ENCODE data around the gene PRLH.
"Not testable (repeated sequence)": the region's sequence is repeated elsewhere in the genome, so short reads cannot be mapped to it uniquely, and the experiment has no call there.

PRLH gene

GRCh38 chr2:237594514-237594871 lies 28.1 kb downstream of the PRLH start:
- DNase-seq: peak in 3 of 10 donors; percentile 18 to 40 (median 36)
- intact Hi-C loops (cut with DNase I): no loop called here

DNA sequence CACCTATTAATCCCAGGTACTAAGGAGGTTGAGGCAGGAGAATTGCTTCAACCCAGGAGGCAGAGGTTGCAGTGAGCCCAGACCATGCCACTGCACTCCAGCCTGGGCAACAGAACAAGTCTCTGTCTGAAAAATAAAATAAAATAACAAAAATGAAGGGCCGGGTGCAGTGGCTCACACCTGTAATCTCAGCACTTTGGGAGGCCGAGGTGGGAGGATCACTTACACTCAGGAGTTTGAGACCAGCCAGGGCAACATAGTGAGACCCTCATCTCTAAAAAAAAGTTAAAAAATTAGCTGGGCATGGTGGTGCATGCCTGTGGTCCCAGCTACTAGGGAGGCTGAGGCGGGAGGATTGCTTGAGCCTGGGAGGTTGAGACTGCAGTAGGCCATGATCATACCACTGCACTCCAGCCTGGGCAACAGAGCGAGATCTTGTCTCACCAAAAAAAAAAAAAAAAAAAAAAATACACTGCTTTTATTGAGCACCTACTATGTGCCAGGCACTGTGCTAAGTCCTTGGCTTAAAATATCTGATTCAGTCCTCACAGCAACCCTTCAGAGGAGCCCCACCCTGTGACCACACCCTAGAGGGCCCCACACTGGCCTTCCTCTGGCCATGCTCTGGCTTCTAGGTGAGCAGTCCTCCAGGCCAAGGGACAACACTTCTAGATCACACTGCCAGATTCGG lies 29.6 kb downstream of the PRLH start:
- intact Hi-C loops (cut with DNase I): not testable (repeated sequence)

DNA sequence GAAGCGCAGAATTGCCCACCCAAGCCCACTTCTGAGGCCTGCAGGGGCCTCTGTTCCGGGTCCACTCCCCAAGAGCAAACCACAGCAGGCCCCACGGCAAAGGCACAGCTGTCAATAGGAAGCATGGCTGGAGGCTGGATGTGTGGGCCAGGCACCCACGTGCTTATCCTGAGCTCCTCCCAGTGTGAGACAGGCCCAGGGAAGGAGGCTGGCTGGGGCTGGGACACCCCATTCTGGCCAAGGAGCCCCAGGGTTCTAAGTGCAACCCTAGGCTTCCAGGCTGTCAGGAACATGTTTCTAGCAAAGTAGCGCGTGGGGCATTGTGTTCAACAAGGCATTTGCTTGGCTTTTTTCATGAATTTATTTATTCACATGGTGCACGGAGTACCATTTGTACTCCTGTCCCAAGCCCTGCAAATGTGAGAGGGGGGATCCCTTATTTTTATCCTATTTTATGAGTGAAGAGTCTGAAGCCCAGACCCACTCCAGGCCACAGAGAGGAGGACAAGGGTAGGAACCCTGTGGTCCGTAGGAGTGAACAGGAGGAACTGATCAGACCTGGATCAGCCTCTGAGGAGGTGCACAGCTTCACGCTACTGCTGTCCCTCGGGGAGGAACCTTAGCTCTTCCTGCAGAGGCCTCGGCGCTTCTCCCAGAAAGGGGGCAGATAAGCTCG lies 30.3 kb downstream of the PRLH start:
- intact Hi-C loops (cut with DNase I): no loop called here
- DNase-seq: peak in 2 of 10 donors; percentile 51 to 65

More for the DNA sequence above, 29.6 kb downstream of the PRLH start:
- DNase-seq: peak in 2 of 10 donors; percentile 5 to 34

DNA sequence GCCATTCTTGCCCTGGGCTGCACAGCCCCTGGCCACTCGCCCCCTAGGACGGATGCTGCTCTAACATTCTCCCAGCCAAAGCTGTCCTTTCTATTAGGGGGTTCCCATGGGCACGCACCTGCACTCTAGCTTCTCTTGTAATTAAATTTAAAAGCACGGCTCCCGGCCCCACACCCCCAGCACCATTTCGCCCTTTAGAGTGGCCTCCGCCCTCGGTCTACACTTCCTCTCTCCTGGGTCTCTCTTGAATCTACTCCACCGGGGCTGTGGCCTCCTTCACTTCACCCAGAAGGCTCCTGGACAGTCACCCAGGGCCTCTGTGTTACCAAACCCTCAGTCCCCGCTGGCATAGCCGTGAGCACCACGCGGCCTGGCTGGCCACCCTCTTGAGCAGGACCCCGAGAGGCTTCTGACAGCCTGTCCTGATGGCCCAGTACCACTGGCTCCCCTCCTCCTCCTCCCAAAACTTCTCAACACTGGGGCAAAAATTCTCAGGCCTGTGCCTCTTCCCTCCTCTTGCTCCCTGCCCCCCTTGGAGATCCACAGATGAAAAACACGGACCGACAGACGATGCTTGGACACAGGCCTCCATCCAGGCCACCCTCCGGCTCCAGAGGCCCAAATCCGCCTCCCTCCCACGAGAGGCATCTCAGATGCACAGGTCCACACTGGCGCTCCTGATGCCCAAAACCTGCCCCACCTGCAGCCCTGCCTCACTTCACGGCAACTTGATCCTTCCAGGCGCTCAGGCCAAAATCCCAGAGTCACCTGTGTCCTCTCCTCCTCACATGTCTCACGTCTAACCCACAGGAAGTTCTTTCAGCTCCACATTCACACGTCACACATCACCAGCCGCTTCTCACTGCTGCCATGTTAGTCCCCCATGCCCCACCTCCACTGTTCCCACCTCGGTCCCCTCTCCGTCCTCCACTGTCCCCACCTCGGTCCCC lies 31.1 kb downstream of the PRLH start:
- intact Hi-C loops (cut with DNase I): no loop called here

DNA sequence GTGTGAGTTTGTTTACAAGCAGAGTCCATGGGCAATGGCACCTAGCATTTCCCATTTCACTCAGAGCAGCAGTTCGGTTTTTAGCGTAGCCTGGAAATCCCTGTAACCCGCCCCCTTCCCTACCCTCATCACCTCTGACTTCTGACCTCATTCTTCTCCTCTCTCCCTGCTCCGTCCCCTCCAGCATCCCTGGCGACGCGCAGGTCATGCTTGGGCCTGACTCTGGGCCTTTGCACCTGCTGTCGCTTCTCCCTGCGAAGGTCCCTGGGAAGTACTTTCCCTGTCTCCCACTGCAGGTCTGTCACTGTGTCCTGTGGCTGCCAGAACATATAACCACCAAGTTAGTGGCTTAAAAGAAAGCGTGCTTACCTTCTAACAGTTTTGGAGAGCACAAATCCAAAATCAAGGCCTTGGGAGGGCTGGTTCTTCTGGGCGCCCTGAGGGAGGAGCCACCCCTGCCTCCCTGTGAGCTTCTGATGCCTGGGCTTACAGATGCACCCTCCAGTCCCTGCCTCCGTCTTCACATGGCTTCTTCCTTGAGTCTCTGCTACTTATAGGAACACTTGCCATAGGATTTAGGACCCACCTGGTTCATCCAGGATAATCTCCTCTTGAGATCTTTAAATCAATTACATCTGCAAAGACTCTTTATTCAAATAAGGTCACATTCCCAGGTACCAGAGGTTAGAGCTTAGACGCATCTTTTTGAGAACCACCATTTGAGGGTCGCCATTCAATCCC lies 32.3 kb downstream of the PRLH start:
- DNase-seq: peak in 1 of 10 donors; percentile 24
- intact Hi-C loops (cut with DNase I): no loop called here

More for the DNA sequence above, 31.1 kb downstream of the PRLH start:
- peak in 2 of 10 donors; percentile 35 to 67 for DNase-seq

- intact Hi-C loops (cut with DNase I): no loop called here
Measured at GRCh38 chr2:237599465-237600110, 33.2 kb downstream of the PRLH start.

DNA sequence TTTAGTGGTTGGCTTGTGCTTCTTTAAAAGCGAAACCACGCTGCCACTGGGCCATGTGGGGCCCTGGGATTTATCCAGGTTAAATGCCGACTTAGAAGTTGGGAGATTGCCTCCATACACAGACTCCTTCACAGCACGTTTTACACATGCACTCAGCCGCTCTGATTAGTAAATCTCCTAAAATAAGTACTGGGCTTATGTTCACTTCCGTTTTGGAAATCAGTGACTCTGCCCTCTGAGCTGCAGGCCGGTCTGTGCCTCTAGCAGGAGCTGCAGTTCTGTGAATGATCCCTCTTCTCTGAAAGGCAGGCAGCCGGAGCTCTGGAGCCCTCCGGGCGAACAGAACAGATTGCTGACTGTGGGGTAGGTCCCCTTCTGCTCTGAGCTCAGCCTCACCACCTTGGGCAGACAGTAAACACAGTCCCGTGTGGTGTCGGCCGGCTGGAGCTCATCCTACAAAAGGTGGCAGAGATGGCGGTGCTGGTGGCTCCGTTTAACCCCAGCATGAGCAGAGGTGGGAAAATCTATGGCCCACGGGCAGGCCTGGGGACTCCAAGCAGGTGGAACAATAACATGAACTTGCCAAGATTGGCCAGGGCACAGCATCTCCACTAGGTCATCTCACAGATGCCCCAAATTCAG lies 34.0 kb downstream of the PRLH start:
- intact Hi-C loops (cut with DNase I): no loop called here
- peak in 1 of 10 donors; percentile 69 for DNase-seq

More at GRCh38 chr2:237599465-237600110, 33.2 kb downstream of the PRLH start:
- DNase-seq: peak in 1 of 10 donors; percentile 71

DNA sequence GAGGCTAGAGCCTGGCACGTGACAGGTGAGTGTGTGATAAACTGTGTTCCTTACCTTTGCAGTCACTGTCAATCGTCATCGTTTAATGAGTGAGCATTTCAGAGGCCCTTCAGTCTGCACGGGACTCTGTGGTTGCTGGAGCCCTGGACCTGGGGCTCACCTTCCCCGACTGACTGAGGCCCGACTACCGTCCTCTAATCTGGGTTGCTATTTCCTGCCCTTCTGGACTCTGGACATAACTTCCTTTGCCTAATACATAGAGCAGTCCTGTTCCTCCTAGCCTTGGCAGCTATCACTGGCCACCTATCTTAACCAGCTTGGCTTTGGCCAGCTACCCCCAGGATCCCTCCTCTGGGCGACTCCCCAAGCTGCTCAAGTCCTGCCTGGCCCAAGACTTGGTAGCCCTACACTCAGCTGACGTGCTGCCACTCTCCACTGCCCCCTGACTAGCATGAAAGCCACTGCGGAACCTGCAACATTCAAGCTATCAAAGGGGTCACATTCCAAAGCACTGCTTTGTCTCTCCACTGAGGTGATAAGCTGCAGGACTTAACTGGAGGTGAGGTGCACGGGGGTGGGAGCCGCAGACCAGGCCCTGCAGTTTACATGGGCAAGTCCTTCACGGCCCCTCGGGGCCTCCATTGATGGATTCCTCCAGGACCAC lies 35.2 kb downstream of the PRLH start:
- intact Hi-C loops (cut with DNase I): no loop called here
- peak in 1 of 10 donors; percentile 34 for DNase-seq

DNA sequence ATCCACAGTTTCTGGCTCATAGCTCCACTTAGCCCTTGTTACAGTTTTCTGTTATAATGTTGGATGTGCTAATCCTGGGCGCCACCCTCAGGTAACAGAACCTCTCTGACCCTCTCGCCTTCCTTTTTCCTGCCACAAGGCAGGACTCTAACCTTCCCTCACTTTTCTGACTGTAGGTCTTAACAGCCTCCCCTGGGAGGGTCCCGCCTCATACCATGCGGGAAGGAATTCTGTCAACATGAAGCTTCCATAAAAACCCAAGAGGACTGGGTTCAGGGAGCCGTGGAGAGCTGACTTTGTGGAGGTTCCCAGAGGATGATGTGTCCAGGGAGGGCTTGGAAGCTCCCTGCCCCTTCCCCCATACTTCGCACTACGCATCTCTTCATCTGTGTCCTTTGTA lies 36.0 kb downstream of the PRLH start:
- intact Hi-C loops (cut with DNase I): no loop called here
- DNase-seq: peak in 1 of 10 donors; percentile 23

DNA sequence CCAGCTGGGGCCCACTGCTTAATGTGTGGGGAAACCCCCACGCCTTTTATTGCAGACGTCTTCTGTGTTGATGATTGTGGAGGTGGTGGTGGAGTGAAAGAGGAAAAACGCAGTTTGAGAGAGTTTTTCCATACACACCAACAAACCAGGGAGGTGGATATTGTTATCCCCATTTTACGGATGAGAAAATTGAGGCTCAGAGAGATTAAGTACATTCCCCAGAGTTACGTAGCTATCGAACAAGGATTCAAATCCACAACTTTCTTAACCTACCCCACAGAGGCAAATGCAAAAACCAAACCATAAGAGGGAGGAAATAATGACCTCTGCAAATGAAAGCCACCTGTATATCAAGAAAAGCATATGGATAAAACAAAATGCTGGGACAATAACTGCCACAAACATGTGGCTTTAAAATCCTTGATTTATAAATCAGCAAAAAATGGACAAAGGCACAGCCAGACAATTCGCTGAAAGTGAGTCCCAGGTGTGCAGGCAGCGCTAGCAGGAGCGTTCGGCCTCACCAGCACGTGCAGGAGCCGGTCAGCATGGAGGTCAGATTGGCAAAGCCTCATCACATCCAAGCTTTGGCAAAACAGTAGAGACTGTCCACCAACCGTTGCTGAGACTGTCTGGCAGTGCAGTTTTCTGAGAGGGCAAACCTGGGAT lies 36.8 kb downstream of the PRLH start:
- DNase-seq: peak in 1 of 10 donors; percentile 45
- intact Hi-C loops (cut with DNase I): no loop called here

GRCh38 chr2:237603718-237604362 lies 37.5 kb downstream of the PRLH start:
- peak in 1 of 10 donors; percentile 29 for DNase-seq
- intact Hi-C loops (cut with DNase I): no loop called here

- intact Hi-C loops (cut with DNase I): no loop called here
- DNase-seq: peak in 1 of 10 donors; percentile 68
Measured at GRCh38 chr2:237604391-237604790, 38.0 kb downstream of the PRLH start.

- intact Hi-C loops (cut with DNase I): no loop called here
- DNase-seq: peak in 1 of 10 donors; percentile 14
Measured at GRCh38 chr2:237604960-237605359, 38.6 kb downstream of the PRLH start.

DNA sequence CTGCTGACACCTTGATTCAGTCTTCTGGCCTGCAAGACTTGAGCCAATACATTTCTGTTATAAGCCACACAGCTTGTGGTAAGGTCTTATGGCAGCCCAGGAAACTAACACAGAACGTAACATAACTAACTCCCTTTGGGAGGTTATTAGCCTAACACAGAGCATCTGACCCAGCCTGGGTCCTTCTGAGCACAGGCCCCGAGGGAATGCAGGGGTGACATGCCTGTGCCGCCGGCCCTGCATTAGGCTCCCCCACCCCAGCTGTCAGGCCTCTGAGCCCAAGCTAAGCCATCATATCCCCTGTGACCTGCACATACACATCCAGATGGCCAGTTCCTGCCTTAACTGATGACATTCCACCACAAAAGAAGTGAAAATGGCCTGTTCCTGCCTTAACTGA lies 40.1 kb downstream of the PRLH start:
- peak in 1 of 10 donors; percentile 25 for DNase-seq
- intact Hi-C loops (cut with DNase I): not testable (repeated sequence)

GRCh38 chr2:237612527-237613357 lies 46.4 kb downstream of the PRLH start:
- peak in 1 of 10 donors; percentile 36 for DNase-seq
- intact Hi-C loops (cut with DNase I): no loop called here

- no peak for DNase-seq
- intact Hi-C loops (cut with DNase I): no loop called here
Measured at GRCh38 chr2:237613679-237614078, 47.3 kb downstream of the PRLH start.
